OCI-LY1 (cell line): Measurements from ENCODE around the gene ATP6V0E1.

Experiments
- CTCF ChIP-seq: fragments of 200-600 bp; sonication (generic), shearing (Covaris generic); IDR thresholded peaks from 2 replicates; pipeline ENCODE4 v1.5.1; 2017; ENCODE audit warnings: mild to moderate bottlenecking, antibody characterized with exemption, low read length, moderate library complexity, mixed read lengths
- EZH2 ChIP-seq: fragments of 200-600 bp; sonication (generic), shearing (Covaris generic); IDR thresholded peaks from 2 replicates; pipeline ENCODE4 v1.8.0; 2017; ENCODE audit warnings: borderline replicate concordance, mixed run types, mild to moderate bottlenecking, antibody characterized with exemption, low read length, moderate library complexity, mixed read lengths

DNA sequence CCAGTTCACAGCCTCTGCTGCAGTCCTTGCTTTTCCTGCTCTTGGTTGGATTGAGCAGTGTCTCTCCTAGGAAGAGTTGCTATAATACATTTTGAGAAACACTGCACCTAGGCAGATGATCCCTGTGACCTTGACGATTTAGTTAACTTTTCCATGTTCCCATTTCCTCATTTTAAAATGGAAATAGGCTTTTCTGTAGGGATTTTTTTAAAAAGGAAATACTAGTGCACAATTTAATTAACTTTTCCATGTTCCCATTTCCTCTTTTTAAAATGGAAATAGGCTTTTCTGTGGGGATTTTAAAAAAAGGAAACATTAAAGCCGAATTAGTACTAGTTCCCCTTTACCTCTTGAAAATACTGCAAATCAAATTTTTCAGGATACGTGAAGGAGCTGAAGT is 4.7 kb downstream of the ATP6V0E1 start:
- TF ChIP-seq CTCF (no peak), EZH2 (no peak)
